GM12872 (cell line): ENCODE data around the gene C1QTNF7.

Experiments used
- TF ChIP-seq, protein P1 (sequence below): IDR thresholded peaks from 3 replicates; pipeline ENCODE4 v1.5.1; 2011; ENCODE audit warnings: low read depth, mild to moderate bottlenecking, low read length, moderate library complexity; ENCODE audit not compliant: insufficient read depth

The C1QTNF7 gene

DNA sequence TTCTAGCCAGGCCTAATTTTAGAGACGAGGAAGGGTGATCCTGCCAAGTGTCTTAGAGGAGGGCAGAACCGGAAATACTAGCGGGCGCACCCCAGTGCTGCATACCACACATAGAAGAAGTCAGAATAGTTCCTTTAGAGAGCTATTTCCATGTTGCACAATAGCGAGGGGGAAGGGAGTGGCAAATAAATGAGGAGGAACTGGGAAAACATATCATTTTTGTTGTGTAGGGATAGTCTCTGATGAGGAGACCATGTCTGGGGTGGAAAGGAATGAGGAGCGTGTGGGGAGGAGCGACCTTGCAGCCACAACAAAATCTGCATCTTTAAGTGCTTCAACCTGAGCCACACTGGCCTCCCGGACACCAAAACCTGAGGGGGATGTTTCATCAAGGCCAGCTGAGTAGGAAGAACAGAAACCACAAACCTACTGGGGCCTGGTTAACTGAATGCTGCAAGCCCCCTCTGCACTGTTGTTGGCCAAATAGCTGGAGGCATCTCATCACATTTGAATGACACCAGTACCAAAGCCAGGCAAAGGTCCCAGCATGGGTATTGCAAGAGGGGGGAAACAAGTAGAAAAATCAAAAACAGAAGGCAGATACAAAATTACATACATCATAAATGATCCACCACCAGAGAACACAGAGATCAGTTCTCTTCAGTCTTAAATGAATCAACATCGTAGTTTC lies 26.7 kb upstream of the C1QTNF7 start:
- TF ChIP-seq, protein P1, sequence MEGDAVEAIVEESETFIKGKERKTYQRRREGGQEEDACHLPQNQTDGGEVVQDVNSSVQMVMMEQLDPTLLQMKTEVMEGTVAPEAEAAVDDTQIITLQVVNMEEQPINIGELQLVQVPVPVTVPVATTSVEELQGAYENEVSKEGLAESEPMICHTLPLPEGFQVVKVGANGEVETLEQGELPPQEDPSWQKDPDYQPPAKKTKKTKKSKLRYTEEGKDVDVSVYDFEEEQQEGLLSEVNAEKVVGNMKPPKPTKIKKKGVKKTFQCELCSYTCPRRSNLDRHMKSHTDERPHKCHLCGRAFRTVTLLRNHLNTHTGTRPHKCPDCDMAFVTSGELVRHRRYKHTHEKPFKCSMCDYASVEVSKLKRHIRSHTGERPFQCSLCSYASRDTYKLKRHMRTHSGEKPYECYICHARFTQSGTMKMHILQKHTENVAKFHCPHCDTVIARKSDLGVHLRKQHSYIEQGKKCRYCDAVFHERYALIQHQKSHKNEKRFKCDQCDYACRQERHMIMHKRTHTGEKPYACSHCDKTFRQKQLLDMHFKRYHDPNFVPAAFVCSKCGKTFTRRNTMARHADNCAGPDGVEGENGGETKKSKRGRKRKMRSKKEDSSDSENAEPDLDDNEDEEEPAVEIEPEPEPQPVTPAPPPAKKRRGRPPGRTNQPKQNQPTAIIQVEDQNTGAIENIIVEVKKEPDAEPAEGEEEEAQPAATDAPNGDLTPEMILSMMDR: no peak

GRCh38 chr4:15402146-15402545 lies 25.7 kb upstream of the C1QTNF7 start:
- TF ChIP-seq, protein P1: no peak

GRCh38 chr4:15402974-15403373 lies 24.9 kb upstream of the C1QTNF7 start:
- TF ChIP-seq, protein P1: no peak

GRCh38 chr4:15405018-15405417 lies 22.8 kb upstream of the C1QTNF7 start:
- TF ChIP-seq, protein P1: no peak

DNA sequence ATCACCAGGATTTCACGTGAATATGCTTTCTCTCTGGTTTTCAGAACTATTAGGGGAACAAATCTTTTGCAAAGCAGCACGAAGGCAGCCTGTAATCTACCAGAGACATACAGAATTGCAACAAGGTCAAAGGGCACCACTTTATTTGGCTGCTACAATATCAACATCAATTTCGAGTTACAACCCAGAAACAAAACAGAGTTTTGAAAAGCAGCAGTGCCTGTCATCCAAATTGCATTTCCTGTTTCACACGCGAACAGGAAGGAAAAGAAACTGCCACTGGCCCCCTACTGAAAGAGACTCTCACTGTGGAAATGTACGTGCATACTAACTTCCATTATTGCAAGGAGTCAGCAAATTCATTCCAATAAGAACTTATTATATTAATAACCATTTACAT lies 17.1 kb upstream of the C1QTNF7 start:
- TF ChIP-seq, protein P1: no peak

- TF ChIP-seq, protein P1: no peak
Measured at GRCh38 chr4:15412461-15412860, 15.4 kb upstream of the C1QTNF7 start.

DNA sequence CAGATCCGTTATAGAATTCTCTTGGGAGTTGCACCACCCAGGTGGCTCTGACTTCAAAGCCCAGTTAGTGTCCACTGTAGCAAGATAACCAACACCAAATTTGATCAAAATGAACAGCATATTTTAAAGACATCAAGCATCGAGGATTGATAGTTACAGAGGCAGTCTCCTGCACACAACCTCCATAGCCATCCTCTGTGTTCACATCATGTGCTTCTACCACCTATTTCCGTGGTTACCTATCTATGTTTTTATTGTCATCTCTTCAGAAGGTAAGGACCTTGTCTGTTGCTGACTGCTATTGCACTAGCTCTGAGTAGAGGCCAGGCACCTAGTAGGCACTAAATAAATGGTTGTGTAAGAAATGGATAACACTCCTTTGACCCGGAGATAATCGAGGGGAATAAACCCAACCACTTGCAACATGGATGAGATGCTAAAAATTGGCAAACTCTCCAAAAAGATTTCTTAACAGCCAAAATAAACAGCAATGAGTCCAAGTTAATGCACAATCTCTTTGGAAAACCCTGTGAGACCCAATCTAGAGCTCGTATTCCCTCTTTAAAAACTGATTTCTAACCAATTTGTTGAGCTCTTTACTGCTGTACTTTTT lies 14.7 kb upstream of the C1QTNF7 start:
- TF ChIP-seq, protein P1: no peak
